ENCODE results near the gene PFN2.
"Not testable (repeated sequence)": the region's sequence is repeated elsewhere in the genome, so short reads cannot be mapped to it uniquely, and the experiment has no call there.

The PFN2 gene, protein sequence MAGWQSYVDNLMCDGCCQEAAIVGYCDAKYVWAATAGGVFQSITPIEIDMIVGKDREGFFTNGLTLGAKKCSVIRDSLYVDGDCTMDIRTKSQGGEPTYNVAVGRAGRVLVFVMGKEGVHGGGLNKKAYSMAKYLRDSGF

DNA sequence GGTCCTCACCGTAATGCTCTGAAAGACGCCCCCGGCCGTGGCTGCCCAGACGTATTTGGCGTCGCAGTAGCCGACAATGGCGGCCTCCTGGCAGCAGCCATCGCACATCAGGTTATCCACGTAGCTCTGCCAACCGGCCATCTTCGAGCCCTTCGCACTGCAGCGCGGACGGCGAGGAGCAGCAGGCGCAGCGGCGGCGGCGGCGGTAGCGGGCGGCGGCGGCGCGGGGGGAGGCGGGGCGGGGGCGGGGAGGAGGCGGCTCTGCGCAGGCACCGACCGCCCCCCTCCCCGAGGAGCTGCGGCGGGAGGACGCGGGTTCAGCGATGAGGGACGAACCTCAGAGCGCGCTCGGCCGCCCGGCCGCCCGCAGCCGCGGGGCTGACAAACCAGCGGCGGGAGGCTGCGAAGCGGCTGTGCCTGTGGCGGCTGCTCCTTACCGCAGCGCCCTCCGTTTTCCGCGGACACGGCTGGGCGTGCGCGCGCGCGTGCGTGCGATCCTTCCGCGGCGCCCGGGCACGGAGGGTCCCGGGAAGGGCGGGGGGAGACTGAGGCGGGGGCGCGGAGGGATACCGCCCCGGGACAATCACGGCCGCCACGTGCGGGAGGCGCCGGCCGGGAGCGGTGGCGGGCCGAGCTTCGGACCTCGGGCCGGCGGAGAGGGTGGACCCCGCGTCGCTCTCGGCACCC is at the start of gene PFN2:
PFN2 (minus strand) TSS at position 180 of the 687 bp plus-strand sequence; CDS start at position 141, 39 bp downstream.
- Mint-ChIP-seq H3K27me3 (peaks cover 58% of the 10 kb centered on the region), H3K36me3 (ENCODE audit: low read depth) (peaks cover 27% of the 10 kb centered on the region), H3K9me3 (no peaks in the 10 kb centered on the region), H3K4me3 (peak within 1 kb of the TSS; percentile 76), H3K27ac (no peak within 1 kb of the TSS), H3K4me1 (ENCODE audit: low read depth) (peaks cover 20% of the 10 kb centered on the region)
- intact Hi-C loops (cut with micrococcal nuclease): loop anchor here (2.0 kb wide), 1 partner anchor 212 kb away; no protein-coding TSS in a partner anchor

DNA sequence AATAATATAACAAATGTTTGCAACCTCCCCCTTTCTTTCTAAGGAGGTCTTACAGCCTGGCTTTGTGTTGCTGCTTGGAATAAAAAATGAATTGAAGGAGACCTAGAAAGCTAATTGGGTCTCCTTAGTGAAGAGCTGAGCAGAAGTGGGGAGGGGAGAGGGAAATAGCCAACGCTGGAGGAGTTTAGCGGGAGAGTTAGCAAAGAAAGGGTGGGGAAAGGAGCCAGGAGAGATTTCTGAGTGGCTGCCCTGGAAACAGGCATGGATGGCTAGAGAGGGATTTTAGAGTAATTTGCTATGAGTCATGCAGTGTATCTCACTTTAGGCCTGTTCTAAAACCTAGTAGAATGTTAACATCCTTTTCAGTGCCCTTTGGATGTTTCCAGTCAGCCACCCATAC is 45.2 kb upstream of the PFN2 start:
- Mint-ChIP-seq H3K4me1 (ENCODE audit: low read depth) (no peaks in the 10 kb centered on the region), H3K9me3 (no peaks in the 10 kb centered on the region), H3K27ac (no peak overlapping the region), H3K36me3 (ENCODE audit: low read depth) (no peaks in the 10 kb centered on the region), H3K4me3 (no peak overlapping the region), H3K27me3 (peaks cover 3% of the 10 kb centered on the region)
- intact Hi-C loops (cut with micrococcal nuclease): no loop called here

DNA sequence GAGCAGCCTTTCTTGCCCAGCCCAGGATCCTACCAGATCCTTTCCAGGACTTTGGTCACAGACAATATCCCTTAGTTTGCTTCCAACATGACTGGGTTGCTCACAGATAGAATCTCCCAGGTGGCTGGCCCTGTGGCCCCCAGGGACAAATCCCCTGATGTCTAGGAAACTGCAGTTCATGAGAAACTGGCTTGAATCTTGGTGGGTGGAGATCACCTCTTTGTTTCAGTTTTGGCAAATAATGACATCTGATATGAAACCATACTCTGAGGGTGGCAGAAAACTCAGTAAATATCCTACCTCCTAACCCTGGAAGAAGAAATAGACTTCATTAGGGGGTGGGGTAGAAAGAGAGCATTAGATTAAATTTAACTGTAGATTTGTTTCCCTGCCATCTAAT is 44.1 kb upstream of the PFN2 start:
- Mint-ChIP-seq H3K9me3 (no peaks in the 10 kb centered on the region), H3K4me1 (ENCODE audit: low read depth) (no peaks in the 10 kb centered on the region), H3K27ac (no peak overlapping the region), H3K36me3 (ENCODE audit: low read depth) (no peaks in the 10 kb centered on the region), H3K4me3 (no peak overlapping the region), H3K27me3 (peaks cover 3% of the 10 kb centered on the region)
- intact Hi-C loops (cut with micrococcal nuclease): no loop called here

DNA sequence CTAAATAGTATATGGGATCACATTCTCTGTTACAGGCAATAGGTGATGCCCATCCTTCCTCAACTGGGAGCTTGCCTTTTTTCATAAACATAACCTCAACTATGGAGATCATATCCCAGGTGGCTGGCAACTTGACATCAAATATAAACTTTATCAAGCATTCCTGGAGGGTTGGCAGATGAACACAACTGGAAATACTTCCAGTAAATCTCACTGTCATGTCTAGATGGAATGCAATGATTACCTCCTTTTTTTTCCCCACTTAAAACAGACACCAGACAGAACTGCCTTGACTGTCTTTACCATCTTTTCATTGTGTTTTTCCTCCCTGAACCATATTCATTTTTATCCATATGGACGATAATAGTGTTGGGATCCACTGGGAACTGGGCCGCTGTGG is 43.1 kb upstream of the PFN2 start:
- Mint-ChIP-seq H3K4me1 (ENCODE audit: low read depth) (no peaks in the 10 kb centered on the region), H3K36me3 (ENCODE audit: low read depth) (no peaks in the 10 kb centered on the region), H3K4me3 (no peak overlapping the region), H3K9me3 (no peaks in the 10 kb centered on the region), H3K27me3 (peaks cover 3% of the 10 kb centered on the region), H3K27ac (no peak overlapping the region)
- intact Hi-C loops (cut with micrococcal nuclease): no loop called here

DNA sequence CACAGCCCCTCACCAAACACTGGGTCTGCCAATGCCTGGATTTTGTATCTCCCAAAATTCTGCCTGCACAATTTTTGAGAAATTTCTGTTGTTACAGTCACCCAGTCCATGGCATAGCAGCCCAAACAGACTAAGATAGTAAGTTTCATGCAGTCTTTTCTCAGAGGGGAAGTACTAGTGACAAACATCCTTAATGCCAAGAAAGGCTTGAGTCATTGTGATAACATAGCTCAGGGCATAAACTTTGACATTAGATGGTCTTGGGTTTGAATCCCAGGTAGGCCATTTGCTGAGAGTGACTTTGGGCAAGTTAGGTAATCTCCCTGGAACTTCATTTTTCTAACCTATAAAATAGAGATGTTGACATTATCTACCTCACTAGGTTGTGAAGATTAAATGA is 36.1 kb upstream of the PFN2 start:
- intact Hi-C loops (cut with micrococcal nuclease): no loop called here
- H3K4me1 Mint-ChIP-seq (ENCODE audit: low read depth): no peaks in the 10 kb centered on the region
- H3K27ac Mint-ChIP-seq: no peak overlapping the region
- H3K36me3 Mint-ChIP-seq (ENCODE audit: low read depth): no peaks in the 10 kb centered on the region
- no peak overlapping the region for H3K4me3 Mint-ChIP-seq
- no peaks in the 10 kb centered on the region for H3K9me3 Mint-ChIP-seq
- H3K27me3 Mint-ChIP-seq: no peaks in the 10 kb centered on the region

DNA sequence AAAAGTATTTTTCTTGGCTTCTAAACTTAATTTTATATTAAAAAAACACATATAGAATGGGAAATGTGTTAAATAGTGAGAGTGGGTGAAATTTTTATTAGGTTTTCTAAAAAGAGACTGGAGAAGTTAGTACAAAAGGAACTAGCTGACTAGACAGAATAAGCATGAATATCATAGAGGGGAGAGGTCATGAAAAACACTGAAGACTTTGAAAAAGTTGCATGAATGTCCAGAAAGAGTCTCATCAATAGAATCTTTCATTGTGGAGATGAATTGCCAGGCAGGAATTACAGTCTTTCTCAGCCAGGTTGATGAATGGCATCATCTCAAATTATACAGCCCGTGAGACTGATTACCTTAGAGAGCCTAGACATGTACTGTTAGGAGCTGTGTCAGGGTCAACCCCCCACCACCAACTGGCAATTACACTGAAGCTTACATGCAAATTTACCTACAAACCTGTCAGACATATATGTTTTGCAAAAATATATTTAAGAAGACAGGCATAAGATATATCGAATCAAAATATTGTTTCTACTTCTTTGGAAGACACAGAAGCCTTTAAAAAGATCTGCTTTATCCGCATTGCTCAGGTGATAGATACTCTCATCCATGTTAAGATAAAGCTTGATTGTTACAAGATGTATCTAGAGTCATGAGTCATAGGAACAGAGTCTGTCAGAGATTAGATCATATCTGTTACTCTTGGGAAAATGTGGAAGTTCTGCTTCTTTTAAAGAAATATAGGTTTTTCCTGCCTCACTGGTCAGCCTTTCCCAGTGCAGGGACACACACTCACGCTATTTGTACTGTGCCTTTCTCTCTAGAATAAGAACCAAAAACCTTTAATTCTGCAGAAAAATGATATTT is 34.8 kb upstream of the PFN2 start:
- Mint-ChIP-seq H3K27ac (no peak overlapping the region), H3K27me3 (no peaks in the 10 kb centered on the region), H3K4me1 (ENCODE audit: low read depth) (no peaks in the 10 kb centered on the region), H3K36me3 (ENCODE audit: low read depth) (no peaks in the 10 kb centered on the region), H3K4me3 (no peak overlapping the region), H3K9me3 (no peaks in the 10 kb centered on the region)
- intact Hi-C loops (cut with micrococcal nuclease): no loop called here

DNA sequence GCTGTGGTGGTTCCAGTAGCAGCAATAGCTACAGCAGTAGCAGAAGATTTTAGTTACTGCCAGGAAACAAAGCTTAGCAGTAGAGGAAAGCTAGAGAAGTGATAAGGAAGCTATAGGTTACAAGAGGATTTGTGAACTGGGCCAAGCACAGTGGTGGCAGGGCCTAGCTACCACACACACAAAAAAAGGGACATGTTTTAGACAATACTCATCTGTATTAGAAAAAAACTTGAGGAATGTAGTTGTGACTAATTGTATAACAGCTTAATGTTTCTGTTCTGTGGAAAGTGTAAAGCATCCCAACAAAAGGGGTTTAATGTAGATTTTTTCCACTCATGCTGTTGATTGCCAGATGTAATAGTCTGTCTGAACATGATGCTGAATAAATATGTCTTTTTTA is 29.9 kb upstream of the PFN2 start:
- H3K36me3 Mint-ChIP-seq (ENCODE audit: low read depth): no peaks in the 10 kb centered on the region
- H3K4me3 Mint-ChIP-seq: no peak overlapping the region
- no peaks in the 10 kb centered on the region for H3K27me3 Mint-ChIP-seq
- H3K27ac Mint-ChIP-seq: no peak overlapping the region
- intact Hi-C loops (cut with micrococcal nuclease): no loop called here
- H3K9me3 Mint-ChIP-seq: peaks cover 22% of the 10 kb centered on the region
- H3K4me1 Mint-ChIP-seq (ENCODE audit: low read depth): no peaks in the 10 kb centered on the region

DNA sequence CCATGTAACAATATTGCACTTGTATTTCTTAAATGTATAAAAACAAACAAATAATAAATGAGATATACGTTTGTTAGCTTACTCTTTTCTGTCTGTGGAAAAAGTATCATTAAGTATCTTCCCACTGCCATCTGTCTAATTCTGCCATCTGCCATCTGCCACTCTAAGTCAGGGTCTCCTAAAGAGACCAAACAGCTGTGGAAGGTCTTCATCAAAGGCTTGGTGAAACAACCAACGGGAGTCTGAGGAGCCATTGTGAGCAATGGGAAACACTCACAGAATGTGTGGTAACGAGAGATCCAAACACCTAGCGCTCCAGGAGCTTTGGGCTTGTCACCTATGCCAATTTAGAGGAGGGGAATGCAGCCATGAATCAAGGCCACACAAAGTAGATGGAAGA is 28.7 kb upstream of the PFN2 start:
- intact Hi-C loops (cut with micrococcal nuclease): no loop called here
- no peak overlapping the region for H3K4me3 Mint-ChIP-seq
- no peaks in the 10 kb centered on the region for H3K4me1 Mint-ChIP-seq (ENCODE audit: low read depth)
- H3K27me3 Mint-ChIP-seq: no peaks in the 10 kb centered on the region
- no peaks in the 10 kb centered on the region for H3K36me3 Mint-ChIP-seq (ENCODE audit: low read depth)
- peaks cover 34% of the 10 kb centered on the region for H3K9me3 Mint-ChIP-seq
- H3K27ac Mint-ChIP-seq: no peak overlapping the region

DNA sequence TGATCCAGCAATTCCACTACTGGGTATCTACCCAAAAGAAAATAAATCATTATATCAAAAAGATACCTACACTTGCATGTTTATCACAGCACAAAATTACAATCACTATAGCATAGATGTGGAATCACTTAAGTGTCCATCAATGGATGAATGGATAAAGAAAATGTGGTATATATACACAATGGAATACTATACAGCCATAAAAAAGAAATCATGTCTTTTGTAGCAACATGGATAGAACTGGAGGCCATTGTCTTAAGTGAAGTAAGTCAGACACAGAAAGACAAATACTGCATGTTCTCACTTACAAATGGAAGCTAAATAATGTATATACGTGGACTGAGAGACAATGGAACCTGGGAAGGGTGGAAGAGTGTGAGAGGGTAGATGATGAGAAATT is 28.3 kb upstream of the PFN2 start:
- H3K9me3 Mint-ChIP-seq: peaks cover 37% of the 10 kb centered on the region

DNA sequence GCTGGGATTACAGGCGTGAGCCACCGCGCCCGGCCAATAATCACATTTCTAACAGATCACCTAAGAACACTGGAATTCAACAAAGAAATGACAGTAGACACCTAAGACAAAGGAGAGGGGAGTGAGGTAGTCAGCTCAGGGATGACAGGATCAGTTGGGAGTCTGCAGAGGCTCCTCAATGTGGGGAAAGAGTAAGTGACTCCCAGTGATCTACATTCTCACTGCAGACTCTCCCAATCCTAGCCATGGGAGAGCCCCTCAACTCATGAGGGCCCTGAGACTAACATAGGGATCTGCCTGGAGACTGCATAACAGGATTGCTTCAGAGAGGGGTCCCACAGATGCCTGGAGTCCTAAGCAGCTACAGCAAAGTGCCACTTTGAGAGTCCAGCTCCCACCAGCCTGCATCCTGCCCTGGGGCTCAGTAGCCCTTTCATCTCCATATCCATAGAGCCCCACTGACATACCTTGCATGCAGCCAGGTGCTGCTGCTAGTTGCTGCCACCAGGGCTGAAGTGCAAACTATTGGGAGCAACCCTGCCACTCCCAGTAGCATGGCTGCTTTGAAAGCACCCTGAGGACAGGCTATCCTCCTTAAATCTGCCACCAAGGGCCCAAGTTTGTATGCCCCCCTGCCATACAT is 21.8 kb upstream of the PFN2 start:
- Mint-ChIP-seq H3K4me1 (ENCODE audit: low read depth) (no peaks in the 10 kb centered on the region), H3K36me3 (ENCODE audit: low read depth) (no peaks in the 10 kb centered on the region), H3K4me3 (no peak overlapping the region), H3K27ac (no peak overlapping the region), H3K9me3 (peaks cover 38% of the 10 kb centered on the region), H3K27me3 (no peaks in the 10 kb centered on the region)
- intact Hi-C loops (cut with micrococcal nuclease): no loop called here

More for the DNA sequence above, 28.3 kb upstream of the PFN2 start:
- no peaks in the 10 kb centered on the region for H3K4me1 Mint-ChIP-seq (ENCODE audit: low read depth)
- intact Hi-C loops (cut with micrococcal nuclease): no loop called here
- H3K36me3 Mint-ChIP-seq (ENCODE audit: low read depth): no peaks in the 10 kb centered on the region
- no peak overlapping the region for H3K27ac Mint-ChIP-seq
- no peaks in the 10 kb centered on the region for H3K27me3 Mint-ChIP-seq
- H3K4me3 Mint-ChIP-seq: no peak overlapping the region

DNA sequence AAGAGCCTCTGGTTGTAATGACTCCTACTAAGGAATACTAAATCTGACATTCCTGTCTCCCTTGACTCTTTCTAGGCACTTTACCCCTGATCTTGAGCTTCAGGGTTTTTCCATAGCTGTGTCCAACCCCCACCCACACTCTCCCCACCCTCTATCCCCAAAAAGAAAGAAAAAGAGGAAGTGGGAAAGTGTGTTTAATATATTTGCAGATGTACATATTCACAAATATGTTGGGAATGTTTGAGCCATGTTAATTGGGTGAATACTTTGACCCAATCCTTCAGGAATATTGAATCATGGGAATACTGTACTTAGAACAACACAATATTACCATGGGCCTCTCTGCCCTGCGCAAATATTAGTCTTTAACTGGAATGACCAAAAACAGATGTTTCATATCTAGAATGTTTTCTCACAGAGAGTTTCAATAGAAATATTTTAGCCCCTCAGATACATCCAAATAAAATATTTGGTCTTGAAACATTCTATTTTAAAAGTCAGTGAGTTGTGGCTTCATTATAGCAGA is 19.8 kb upstream of the PFN2 start:
- intact Hi-C loops (cut with micrococcal nuclease): no loop called here
- H3K4me3 Mint-ChIP-seq: no peak overlapping the region
- H3K27ac Mint-ChIP-seq: no peak overlapping the region
- H3K36me3 Mint-ChIP-seq (ENCODE audit: low read depth): no peaks in the 10 kb centered on the region
- H3K27me3 Mint-ChIP-seq: peaks cover 1% of the 10 kb centered on the region
- H3K9me3 Mint-ChIP-seq: peaks cover 29% of the 10 kb centered on the region
- H3K4me1 Mint-ChIP-seq (ENCODE audit: low read depth): no peaks in the 10 kb centered on the region

DNA sequence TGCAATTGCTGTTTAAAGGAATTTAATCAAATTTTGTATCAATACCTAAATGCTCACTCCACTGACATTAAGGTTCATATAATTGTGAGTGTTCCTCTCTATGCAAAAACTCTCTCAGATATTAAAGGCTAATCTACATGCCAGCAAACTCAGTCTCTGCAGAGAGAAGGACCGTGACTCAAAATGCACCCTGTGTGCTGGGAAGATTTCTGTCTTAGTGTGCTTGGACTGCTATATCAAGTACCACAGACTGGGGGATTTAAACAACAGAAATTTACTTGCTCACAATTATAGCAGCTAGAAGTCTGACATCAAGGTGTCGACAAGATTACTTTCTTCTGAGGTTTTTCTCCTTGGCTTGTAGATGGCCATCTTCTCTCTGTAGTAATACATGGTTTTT is 18.6 kb upstream of the PFN2 start:
- H3K27me3 Mint-ChIP-seq: peaks cover 1% of the 10 kb centered on the region
- H3K9me3 Mint-ChIP-seq: peaks cover 17% of the 10 kb centered on the region
- H3K4me3 Mint-ChIP-seq: no peak overlapping the region
- no peaks in the 10 kb centered on the region for H3K36me3 Mint-ChIP-seq (ENCODE audit: low read depth)
- H3K27ac Mint-ChIP-seq: no peak overlapping the region
- intact Hi-C loops (cut with micrococcal nuclease): no loop called here
- H3K4me1 Mint-ChIP-seq (ENCODE audit: low read depth): no peaks in the 10 kb centered on the region

DNA sequence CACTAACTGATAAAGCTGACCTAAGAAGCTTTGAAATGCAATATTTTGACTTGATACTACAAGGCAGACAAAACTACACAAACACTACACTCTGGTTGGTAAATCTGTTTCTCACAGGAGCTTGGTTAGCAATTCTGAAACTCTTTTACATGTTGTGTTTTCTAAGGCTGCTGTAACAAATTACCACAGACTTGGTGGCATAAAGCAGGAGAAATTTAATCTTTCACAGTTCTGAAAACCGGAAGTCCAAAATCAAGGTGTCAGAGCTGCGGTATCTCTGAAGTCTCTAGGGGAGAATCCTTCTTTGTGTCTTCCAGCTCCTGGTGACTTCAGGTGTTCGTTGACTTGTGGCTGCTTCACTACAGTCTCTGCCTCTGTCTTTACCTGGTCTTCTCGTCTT is 12.9 kb upstream of the PFN2 start:
- intact Hi-C loops (cut with micrococcal nuclease): no loop called here
- Mint-ChIP-seq H3K9me3 (peaks cover 9% of the 10 kb centered on the region), H3K36me3 (ENCODE audit: low read depth) (no peaks in the 10 kb centered on the region), H3K27me3 (peaks cover 1% of the 10 kb centered on the region), H3K4me3 (no peak overlapping the region), H3K4me1 (ENCODE audit: low read depth) (no peaks in the 10 kb centered on the region), H3K27ac (no peak overlapping the region)

DNA sequence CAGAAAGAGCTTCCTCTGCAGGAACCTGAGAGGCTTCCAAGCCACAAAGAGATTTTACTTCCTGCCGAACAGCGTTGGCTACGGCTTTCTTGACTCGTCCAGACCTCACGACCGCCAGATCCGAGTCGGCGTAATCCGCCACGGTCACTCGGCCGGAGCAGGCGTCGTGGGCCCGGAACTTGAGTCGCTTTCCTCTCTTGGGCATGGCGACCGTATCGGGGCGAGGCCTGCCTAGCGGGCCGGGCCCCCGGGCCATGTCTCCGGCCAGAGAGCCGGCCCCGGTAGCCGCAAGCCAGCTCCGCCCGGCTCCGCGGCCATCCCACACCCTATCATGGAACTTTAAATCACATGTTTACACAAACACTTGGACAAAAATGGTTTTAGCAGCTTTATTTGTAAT is 12.4 kb upstream of the PFN2 start:
- H3K27me3 Mint-ChIP-seq; H3K4me1 Mint-ChIP-seq (ENCODE audit: low read depth); H3K27ac Mint-ChIP-seq; intact Hi-C loops (cut with micrococcal nuclease); H3K4me3 Mint-ChIP-seq; H3K36me3 Mint-ChIP-seq (ENCODE audit: low read depth): not testable (repeated sequence)
- H3K9me3 Mint-ChIP-seq: peaks cover 14% of the 10 kb centered on the region
